ENCODE measurements around the gene ACACA. TPM values are rescaled to one million over a fixed set of nuclear protein-coding genes. Genes with fewer than 3 reads are reported as not detected.

The ACACA gene
- total RNA-seq, 1 donor from 2014 or later = 111 TPM

DNA sequence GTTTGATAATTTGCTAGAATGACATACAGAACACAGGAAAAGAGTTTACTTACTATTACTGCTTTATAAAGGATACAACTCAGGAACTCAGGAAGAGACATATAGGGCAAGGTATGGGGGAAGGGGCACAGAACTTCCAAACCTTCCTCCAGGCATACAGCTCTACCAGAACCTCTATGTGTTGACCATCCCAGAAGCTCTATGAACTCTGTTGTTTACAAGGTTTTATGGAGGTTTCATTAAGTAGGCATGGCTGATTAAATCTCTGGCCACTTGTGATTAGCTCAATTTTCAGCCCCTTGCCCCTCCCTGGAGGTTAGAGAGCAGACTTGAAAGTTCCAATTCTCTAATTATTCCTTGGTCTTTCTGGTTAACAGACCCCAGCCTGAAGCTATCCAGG, 91.0 kb downstream of the ACACA start:
- no peak overlapping the region for H3K27ac Mint-ChIP-seq

GRCh38 chr17:37312137-37312923, 94.3 kb downstream of the ACACA start:
- peaks cover 13% of the 10 kb centered on the region for H3K36me3 Mint-ChIP-seq (ENCODE audit: insufficient read depth)
- no peak overlapping the region for H3K4me3 Mint-ChIP-seq (ENCODE audit: low read depth)
- TF ChIP-seq, protein P1, sequence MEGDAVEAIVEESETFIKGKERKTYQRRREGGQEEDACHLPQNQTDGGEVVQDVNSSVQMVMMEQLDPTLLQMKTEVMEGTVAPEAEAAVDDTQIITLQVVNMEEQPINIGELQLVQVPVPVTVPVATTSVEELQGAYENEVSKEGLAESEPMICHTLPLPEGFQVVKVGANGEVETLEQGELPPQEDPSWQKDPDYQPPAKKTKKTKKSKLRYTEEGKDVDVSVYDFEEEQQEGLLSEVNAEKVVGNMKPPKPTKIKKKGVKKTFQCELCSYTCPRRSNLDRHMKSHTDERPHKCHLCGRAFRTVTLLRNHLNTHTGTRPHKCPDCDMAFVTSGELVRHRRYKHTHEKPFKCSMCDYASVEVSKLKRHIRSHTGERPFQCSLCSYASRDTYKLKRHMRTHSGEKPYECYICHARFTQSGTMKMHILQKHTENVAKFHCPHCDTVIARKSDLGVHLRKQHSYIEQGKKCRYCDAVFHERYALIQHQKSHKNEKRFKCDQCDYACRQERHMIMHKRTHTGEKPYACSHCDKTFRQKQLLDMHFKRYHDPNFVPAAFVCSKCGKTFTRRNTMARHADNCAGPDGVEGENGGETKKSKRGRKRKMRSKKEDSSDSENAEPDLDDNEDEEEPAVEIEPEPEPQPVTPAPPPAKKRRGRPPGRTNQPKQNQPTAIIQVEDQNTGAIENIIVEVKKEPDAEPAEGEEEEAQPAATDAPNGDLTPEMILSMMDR (IDR thresholded peaks at IDR 0.05; ENCODE audit: unreplicated experiment) = no peak

More for the DNA sequence above, 91.0 kb downstream of the ACACA start:
- no peaks in the 10 kb centered on the region for H3K9me3 Mint-ChIP-seq (ENCODE audit: low read depth)
- peaks cover 13% of the 10 kb centered on the region for H3K36me3 Mint-ChIP-seq (ENCODE audit: insufficient read depth)
- H3K4me1 Mint-ChIP-seq (ENCODE audit: low read depth) = no peaks in the 10 kb centered on the region
- TF ChIP-seq, protein P1 (IDR thresholded peaks at IDR 0.05; ENCODE audit: unreplicated experiment) = no peak
- no peak for DNase-seq (ENCODE audit: low spot score, unreplicated experiment)
- no peak overlapping the region for H3K4me3 Mint-ChIP-seq (ENCODE audit: low read depth)
- no peaks in the 10 kb centered on the region for H3K27me3 Mint-ChIP-seq

DNA sequence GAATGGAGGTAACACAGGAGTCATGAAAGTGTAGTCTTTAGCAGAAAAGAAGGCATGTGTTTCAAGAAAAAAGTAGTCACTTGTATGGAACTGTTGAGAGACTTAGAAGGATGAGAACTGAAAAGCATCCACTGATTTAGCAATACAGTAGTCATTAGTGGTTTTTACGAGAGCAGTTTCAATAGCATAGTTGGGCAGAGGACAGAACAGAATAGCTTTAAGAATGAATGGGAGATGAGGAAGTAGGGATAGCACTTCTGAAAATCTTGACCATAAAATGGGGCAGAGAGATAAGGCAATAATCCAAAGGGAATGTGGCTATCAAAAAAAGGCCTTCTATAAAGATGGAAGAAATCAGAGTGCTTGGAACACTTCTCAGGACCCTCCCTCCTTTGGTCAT, 95.7 kb downstream of the ACACA start:
- Mint-ChIP-seq H3K4me3 (ENCODE audit: low read depth) (no peak overlapping the region), H3K27ac (no peak overlapping the region), H3K36me3 (ENCODE audit: insufficient read depth) (peaks cover 6% of the 10 kb centered on the region), H3K4me1 (ENCODE audit: low read depth) (no peaks in the 10 kb centered on the region), H3K9me3 (ENCODE audit: low read depth) (no peaks in the 10 kb centered on the region), H3K27me3 (no peaks in the 10 kb centered on the region)
- DNase-seq (ENCODE audit: low spot score, unreplicated experiment) = no peak
- TF ChIP-seq, protein P1 (IDR thresholded peaks at IDR 0.05; ENCODE audit: unreplicated experiment) = no peak

More at GRCh38 chr17:37312137-37312923, 94.3 kb downstream of the ACACA start:
- no peaks in the 10 kb centered on the region for H3K4me1 Mint-ChIP-seq (ENCODE audit: low read depth)
- H3K27ac Mint-ChIP-seq = no peak overlapping the region
- no peaks in the 10 kb centered on the region for H3K9me3 Mint-ChIP-seq (ENCODE audit: low read depth)
- H3K27me3 Mint-ChIP-seq = no peaks in the 10 kb centered on the region
- no peak for DNase-seq (ENCODE audit: low spot score, unreplicated experiment)

GRCh38 chr17:37309051-37309450, 97.6 kb downstream of the ACACA start:
- no peak for DNase-seq (ENCODE audit: low spot score, unreplicated experiment)
- no peak overlapping the region for H3K4me3 Mint-ChIP-seq (ENCODE audit: low read depth)
- no peaks in the 10 kb centered on the region for H3K9me3 Mint-ChIP-seq (ENCODE audit: low read depth)
- H3K27ac Mint-ChIP-seq = no peak overlapping the region
- TF ChIP-seq, protein P1 (IDR thresholded peaks at IDR 0.05; ENCODE audit: unreplicated experiment) = no peak
- no peaks in the 10 kb centered on the region for H3K27me3 Mint-ChIP-seq
- peaks cover 3% of the 10 kb centered on the region for H3K36me3 Mint-ChIP-seq (ENCODE audit: insufficient read depth)
- H3K4me1 Mint-ChIP-seq (ENCODE audit: low read depth) = no peaks in the 10 kb centered on the region

DNA sequence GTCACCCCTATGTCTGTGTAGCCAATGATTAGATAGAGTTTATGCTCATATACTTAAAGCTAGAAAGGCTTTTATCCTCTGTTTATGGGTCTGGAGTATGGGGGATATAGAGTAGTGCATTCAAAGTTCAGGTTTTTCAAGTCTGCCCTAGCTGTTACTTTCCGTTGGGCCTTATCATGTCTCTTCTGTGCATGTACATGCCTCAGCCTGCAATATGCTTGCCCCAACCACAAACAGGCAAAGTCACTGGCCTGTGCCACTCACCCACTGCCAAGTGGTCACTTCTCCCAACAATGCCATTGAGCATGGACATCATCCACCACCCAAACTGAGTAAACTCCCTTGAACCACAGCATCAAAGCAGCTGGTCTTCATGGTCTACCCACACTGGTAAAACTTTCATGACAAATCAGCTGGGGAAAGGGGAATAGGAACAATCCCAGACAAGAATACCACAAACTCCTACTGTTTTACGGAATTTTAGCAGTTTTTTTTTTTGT, 101.2 kb downstream of the ACACA start:
- no peaks in the 10 kb centered on the region for H3K9me3 Mint-ChIP-seq (ENCODE audit: low read depth)
- peak overlapping the region; percentile 56 for H3K27ac Mint-ChIP-seq
- TF ChIP-seq, protein P1 (IDR thresholded peaks at IDR 0.05; ENCODE audit: unreplicated experiment) = no peak
- no peak overlapping the region for H3K4me3 Mint-ChIP-seq (ENCODE audit: low read depth)
- peaks cover 7% of the 10 kb centered on the region for H3K4me1 Mint-ChIP-seq (ENCODE audit: low read depth)
- DNase-seq (ENCODE audit: low spot score, unreplicated experiment) = no peak
- H3K36me3 Mint-ChIP-seq (ENCODE audit: insufficient read depth) = peaks cover 2% of the 10 kb centered on the region
- H3K27me3 Mint-ChIP-seq = no peaks in the 10 kb centered on the region
